ENCODE results near the gene GM2A. TPM values are rescaled to one million over a fixed set of nuclear protein-coding genes. Genes with fewer than 3 reads are reported as not detected.

The GM2A gene
- total and polyA plus RNA-seq, 3 donors from 2014 or later = 29.8 to 54.4 (median 38.0) TPM

- intact Hi-C loops (cut with DNase I; ENCODE audit: low total_unique reads) = no loop called here
- no peaks in the 10 kb centered on the region for H3K27me3 ChIP-seq
- H3K36me3 ChIP-seq (ENCODE audit: low read depth, missing control alignments) = no peaks in the 10 kb centered on the region
- peaks cover 10% of the 10 kb centered on the region for H3K4me1 ChIP-seq
- TF ChIP-seq POLR2A (IDR thresholded peaks at IDR 0.05) = no peak
- no peak for TF ChIP-seq CTCF (IDR thresholded peaks at IDR 0.05)
- H3K27ac ChIP-seq = no peak overlapping the region
- DNase-seq = no peak
- no peak overlapping the region for H3K4me3 ChIP-seq
- H3K9me3 ChIP-seq = no peaks in the 10 kb centered on the region
- WGBS, 2 donors = 83 to 92% methylated on average over 5 of the region's 5 CpGs
Measured at GRCh38 chr5:151249281-151249680, 3.7 kb upstream of the GM2A start.

- Histone ChIP-seq H3K27me3 (no peaks in the 10 kb centered on the region), H3K9me3 (no peaks in the 10 kb centered on the region), H3K4me3 (no peak overlapping the region), H3K27ac (peak overlapping the region; percentile 34 to 82), H3K4me1 (peaks cover 12% of the 10 kb centered on the region), H3K36me3 (ENCODE audit: low read depth, missing control alignments) (no peaks in the 10 kb centered on the region)
- intact Hi-C loops (cut with DNase I; ENCODE audit: low total_unique reads) = no loop called here
- WGBS, 2 donors = 66 to 80% methylated on average over 9 to 10 of the region's 10 CpGs
- peak; percentile 28 for DNase-seq
- TF ChIP-seq CTCF (IDR thresholded peaks at IDR 0.05) = no peak
- no peak for TF ChIP-seq POLR2A (IDR thresholded peaks at IDR 0.05)
Measured at GRCh38 chr5:151250346-151251000, 2.5 kb upstream of the GM2A start.

- intact Hi-C loops (cut with DNase I; ENCODE audit: low total_unique reads) = no loop called here
- H3K9me3 ChIP-seq = no peaks in the 10 kb centered on the region
- H3K27me3 ChIP-seq = no peaks in the 10 kb centered on the region
- H3K36me3 ChIP-seq (ENCODE audit: low read depth, missing control alignments) = no peaks in the 10 kb centered on the region
- peak overlapping the region; percentile 34 to 82 for H3K27ac ChIP-seq
- peaks cover 12% of the 10 kb centered on the region for H3K4me1 ChIP-seq
- no peak overlapping the region for H3K4me3 ChIP-seq
- WGBS, 2 donors = 56 to 59% methylated on average over 5 of the region's 5 CpGs
- TF ChIP-seq POLR2A (IDR thresholded peaks at IDR 0.05) = no peak
- no peak for TF ChIP-seq CTCF (IDR thresholded peaks at IDR 0.05)
- peak; percentile 69 for DNase-seq
Measured at GRCh38 chr5:151251001-151251551, 1.9 kb upstream of the GM2A start.

GRCh38 chr5:151251621-151252020 lies 1.4 kb upstream of the GM2A start:
- WGBS, 2 donors = 47 to 68% methylated on average over 4 of the region's 4 CpGs
- H3K27me3 ChIP-seq = no peaks in the 10 kb centered on the region
- H3K36me3 ChIP-seq (ENCODE audit: low read depth, missing control alignments) = no peaks in the 10 kb centered on the region
- peak overlapping the region in 1 of 2 donors; percentile 87 for H3K4me3 ChIP-seq
- no peak for DNase-seq
- TF ChIP-seq CTCF (IDR thresholded peaks at IDR 0.05) (no peak), POLR2A (IDR thresholded peaks at IDR 0.05) (no peak)
- no peaks in the 10 kb centered on the region for H3K9me3 ChIP-seq
- H3K4me1 ChIP-seq = peaks cover 12% of the 10 kb centered on the region
- intact Hi-C loops (cut with DNase I; ENCODE audit: low total_unique reads) = no loop called here
- H3K27ac ChIP-seq = peak overlapping the region; percentile 61 to 82

- Histone ChIP-seq H3K27ac (peak overlapping the region in 1 of 2 donors; percentile 75), H3K9me3 (no peaks in the 10 kb centered on the region), H3K4me3 (peak overlapping the region; percentile 45 to 87), H3K4me1 (peaks cover 12% of the 10 kb centered on the region), H3K36me3 (ENCODE audit: low read depth, missing control alignments) (no peaks in the 10 kb centered on the region), H3K27me3 (no peaks in the 10 kb centered on the region)
- no peak for TF ChIP-seq POLR2A (IDR thresholded peaks at IDR 0.05)
- no peak for TF ChIP-seq CTCF (IDR thresholded peaks at IDR 0.05)
- DNase-seq = no peak
- intact Hi-C loops (cut with DNase I; ENCODE audit: low total_unique reads) = no loop called here
- WGBS, 2 donors = 13 to 20% methylated on average over 5 of the region's 5 CpGs
Measured at GRCh38 chr5:151253605-151253950, 593 bp downstream of the GM2A start.

All from testis (tissue), 3 donors.